ENCODE data around the gene CEMIP2.

CEMIP2 gene

DNA sequence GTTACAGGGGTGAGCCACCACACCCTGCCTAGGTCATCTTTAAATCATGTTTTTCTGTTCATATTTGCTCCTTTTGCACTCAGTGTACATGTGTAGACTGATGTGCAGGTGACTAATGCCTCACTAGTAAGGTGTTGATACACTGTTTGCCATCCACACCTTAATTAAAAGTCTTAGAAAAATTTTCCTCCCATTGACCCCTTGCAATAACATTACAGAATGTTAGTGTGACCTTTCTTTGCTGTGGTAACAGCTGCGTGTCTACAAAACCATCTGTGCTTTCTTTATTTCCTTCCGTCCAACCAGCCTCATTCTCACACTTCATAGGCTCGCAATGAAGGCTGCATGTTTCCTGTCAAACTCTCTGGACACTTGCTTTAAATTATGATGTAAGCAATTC lies 6.6 kb upstream of the CEMIP2 start:
- Histone ChIP-seq H3K4me3 (ENCODE audit: severe bottlenecking) (no peak overlapping the region), H3K4me1 (ENCODE audit: insufficient read depth, poor library complexity, severe bottlenecking) (no peaks in the 10 kb centered on the region), H3K9me3 (ENCODE audit: severe bottlenecking) (no peaks in the 10 kb centered on the region), H3K27ac (ENCODE audit: poor library complexity, severe bottlenecking) (no peak overlapping the region), H3K36me3 (ENCODE audit: low read depth) (no peaks in the 10 kb centered on the region), H3K27me3 (ENCODE audit: insufficient read depth, poor library complexity, severe bottlenecking) (no peaks in the 10 kb centered on the region)
- DNase-seq (ENCODE audit: low spot score): no peak
- TF ChIP-seq, protein P1, sequence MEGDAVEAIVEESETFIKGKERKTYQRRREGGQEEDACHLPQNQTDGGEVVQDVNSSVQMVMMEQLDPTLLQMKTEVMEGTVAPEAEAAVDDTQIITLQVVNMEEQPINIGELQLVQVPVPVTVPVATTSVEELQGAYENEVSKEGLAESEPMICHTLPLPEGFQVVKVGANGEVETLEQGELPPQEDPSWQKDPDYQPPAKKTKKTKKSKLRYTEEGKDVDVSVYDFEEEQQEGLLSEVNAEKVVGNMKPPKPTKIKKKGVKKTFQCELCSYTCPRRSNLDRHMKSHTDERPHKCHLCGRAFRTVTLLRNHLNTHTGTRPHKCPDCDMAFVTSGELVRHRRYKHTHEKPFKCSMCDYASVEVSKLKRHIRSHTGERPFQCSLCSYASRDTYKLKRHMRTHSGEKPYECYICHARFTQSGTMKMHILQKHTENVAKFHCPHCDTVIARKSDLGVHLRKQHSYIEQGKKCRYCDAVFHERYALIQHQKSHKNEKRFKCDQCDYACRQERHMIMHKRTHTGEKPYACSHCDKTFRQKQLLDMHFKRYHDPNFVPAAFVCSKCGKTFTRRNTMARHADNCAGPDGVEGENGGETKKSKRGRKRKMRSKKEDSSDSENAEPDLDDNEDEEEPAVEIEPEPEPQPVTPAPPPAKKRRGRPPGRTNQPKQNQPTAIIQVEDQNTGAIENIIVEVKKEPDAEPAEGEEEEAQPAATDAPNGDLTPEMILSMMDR (IDR thresholded peaks at IDR 0.05; ENCODE audit: poor library complexity, severe bottlenecking): no peak
- ATAC-seq (ENCODE audit: low read depth): no peak

DNA sequence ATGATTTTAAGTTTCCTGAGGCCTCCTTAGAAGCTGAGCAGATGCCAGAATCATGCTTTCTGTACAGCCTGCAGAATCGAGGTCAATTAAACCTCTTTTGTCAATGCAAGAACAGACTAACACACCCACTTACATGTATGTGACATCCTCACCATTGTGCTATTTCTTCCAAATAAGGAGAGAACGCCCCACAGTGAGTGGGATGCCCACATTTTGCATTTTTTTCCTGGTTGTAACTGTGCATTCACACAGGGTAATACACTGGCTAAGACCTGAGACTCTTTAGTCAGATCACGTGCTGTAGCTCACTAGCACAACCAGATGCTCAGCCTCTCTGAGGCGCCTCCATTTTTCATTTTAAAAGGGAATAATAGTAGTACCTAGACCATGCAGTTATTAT lies 4.4 kb upstream of the CEMIP2 start:
- DNase-seq (ENCODE audit: low spot score): no peak
- Histone ChIP-seq H3K27ac (ENCODE audit: poor library complexity, severe bottlenecking) (no peak overlapping the region), H3K4me1 (ENCODE audit: insufficient read depth, poor library complexity, severe bottlenecking) (no peaks in the 10 kb centered on the region), H3K9me3 (ENCODE audit: severe bottlenecking) (no peaks in the 10 kb centered on the region), H3K27me3 (ENCODE audit: insufficient read depth, poor library complexity, severe bottlenecking) (no peaks in the 10 kb centered on the region), H3K4me3 (ENCODE audit: severe bottlenecking) (no peak overlapping the region), H3K36me3 (ENCODE audit: low read depth) (no peaks in the 10 kb centered on the region)
- TF ChIP-seq, protein P1 (IDR thresholded peaks at IDR 0.05; ENCODE audit: poor library complexity, severe bottlenecking): no peak
- no peak for ATAC-seq (ENCODE audit: low read depth)

DNA sequence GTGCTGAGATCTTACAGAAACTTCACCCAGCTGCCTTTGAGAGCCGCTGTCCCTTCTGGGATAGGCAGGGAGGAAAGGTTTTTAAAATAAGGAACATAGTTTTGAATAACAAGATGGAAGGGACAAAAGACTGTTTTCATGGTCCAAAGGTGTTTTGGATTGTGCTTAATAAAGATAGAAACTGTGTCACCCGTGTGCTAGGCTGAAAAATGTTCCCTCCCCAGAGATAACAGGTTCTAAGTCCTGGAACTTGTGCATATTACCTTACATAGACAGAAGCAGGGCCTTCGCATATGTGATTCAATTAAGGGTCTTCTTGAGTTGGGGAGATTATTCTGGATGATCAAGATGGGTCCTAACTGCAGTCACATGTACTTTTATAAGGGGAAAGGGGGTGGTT lies 1.9 kb upstream of the CEMIP2 start:
- H3K4me3 ChIP-seq (ENCODE audit: severe bottlenecking): no peak overlapping the region
- no peak for DNase-seq (ENCODE audit: low spot score)

DNA sequence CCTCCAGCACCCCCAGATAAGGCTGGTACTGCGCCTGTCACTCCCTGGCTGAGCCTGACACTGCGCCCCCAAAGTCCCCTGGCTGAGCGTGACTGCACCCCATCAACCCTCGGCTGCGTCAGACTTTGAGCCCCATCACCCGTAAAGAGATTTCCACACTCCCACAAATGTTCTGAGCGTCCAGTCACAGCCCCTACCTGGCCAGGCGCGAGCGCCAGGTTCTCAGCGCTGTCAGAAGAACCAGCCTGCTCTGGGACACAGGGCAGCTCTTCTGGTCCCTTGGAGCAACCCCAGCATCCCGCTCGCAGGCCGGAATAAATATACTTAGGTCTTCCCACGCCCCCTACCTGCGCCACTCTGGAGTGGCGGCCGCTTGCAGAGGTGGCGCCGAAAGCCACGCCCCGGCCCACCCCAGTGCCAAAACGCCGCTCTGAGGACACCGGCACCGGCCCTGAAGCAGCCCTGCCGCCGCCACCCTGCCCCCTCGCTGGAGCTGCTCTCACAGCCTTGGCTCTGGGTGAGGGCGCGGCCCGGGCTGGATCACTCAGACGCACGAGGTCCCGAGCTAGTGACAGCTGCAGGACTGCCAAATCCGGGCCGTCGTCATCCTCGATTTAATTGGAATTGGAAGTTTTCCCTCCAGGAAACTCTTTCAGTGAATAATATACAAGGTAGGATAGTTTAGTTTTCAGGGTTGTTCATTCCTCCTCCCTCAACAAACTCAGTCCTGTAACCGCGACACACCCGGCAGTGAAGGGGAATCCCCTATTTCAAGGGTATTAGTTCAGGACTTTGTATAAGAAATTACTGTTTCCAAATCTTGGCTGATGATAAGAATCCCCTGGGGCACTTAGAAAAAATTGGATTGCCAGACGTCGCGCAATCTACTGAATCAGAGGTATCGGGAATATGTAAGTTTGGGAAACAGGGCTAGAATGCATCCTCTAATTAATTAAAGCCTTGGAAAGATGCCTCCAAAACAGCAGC lies 1.2 kb upstream of the CEMIP2 start:
- H3K36me3 ChIP-seq (ENCODE audit: low read depth): no peaks in the 10 kb centered on the region
- H3K4me3 ChIP-seq (ENCODE audit: severe bottlenecking): peak overlapping the region; percentile 57
- H3K9me3 ChIP-seq (ENCODE audit: severe bottlenecking): no peaks in the 10 kb centered on the region
- peak; percentile 72 for DNase-seq (ENCODE audit: low spot score)
- peaks cover 19% of the 10 kb centered on the region for H3K4me1 ChIP-seq (ENCODE audit: insufficient read depth, poor library complexity, severe bottlenecking)
- TF ChIP-seq, protein P1 (IDR thresholded peaks at IDR 0.05; ENCODE audit: poor library complexity, severe bottlenecking): peak; percentile 80
- no peaks in the 10 kb centered on the region for H3K27me3 ChIP-seq (ENCODE audit: insufficient read depth, poor library complexity, severe bottlenecking)
- peak; percentile 37 for ATAC-seq (ENCODE audit: low read depth)
- peak overlapping the region; percentile 84 for H3K27ac ChIP-seq (ENCODE audit: poor library complexity, severe bottlenecking)

More for the DNA sequence above, 1.9 kb upstream of the CEMIP2 start:
- no peak for ATAC-seq (ENCODE audit: low read depth)
- Histone ChIP-seq H3K27me3 (ENCODE audit: insufficient read depth, poor library complexity, severe bottlenecking) (no peaks in the 10 kb centered on the region), H3K4me1 (ENCODE audit: insufficient read depth, poor library complexity, severe bottlenecking) (peaks cover 12% of the 10 kb centered on the region), H3K27ac (ENCODE audit: poor library complexity, severe bottlenecking) (no peak overlapping the region), H3K9me3 (ENCODE audit: severe bottlenecking) (no peaks in the 10 kb centered on the region), H3K36me3 (ENCODE audit: low read depth) (no peaks in the 10 kb centered on the region)
- TF ChIP-seq, protein P1 (IDR thresholded peaks at IDR 0.05; ENCODE audit: poor library complexity, severe bottlenecking): no peak
